NCI-H1105 treated with DMSO at 0.1 percent for 48 hours (cell line): ENCODE results near the gene PHACTR3.

Experiments used
- DNase-seq: peaks from one replicate; lab custom pipeline; 2025; lab: John Stamatoyannopoulos, UW

The PHACTR3 gene

GRCh38 chr20:59671661-59672471, 67.5 kb downstream of the PHACTR3 start:
- DNase-seq = no peak

- no peak for DNase-seq
Measured at GRCh38 chr20:59672576-59672975, 68.2 kb downstream of the PHACTR3 start.

- DNase-seq = no peak
Measured at GRCh38 chr20:59673288-59673997, 69.1 kb downstream of the PHACTR3 start.

GRCh38 chr20:59673998-59674445, 69.7 kb downstream of the PHACTR3 start:
- no peak for DNase-seq

- no peak for DNase-seq
Measured at GRCh38 chr20:59676126-59676850, 71.9 kb downstream of the PHACTR3 start.

- no peak for DNase-seq
Measured at GRCh38 chr20:59676851-59677182, 72.5 kb downstream of the PHACTR3 start.

GRCh38 chr20:59677586-59677985, 73.2 kb downstream of the PHACTR3 start:
- no peak for DNase-seq

GRCh38 chr20:59678288-59678687, 73.9 kb downstream of the PHACTR3 start:
- DNase-seq = no peak

- no peak for DNase-seq
Measured at GRCh38 chr20:59678951-59679350, 74.6 kb downstream of the PHACTR3 start.

GRCh38 chr20:59680148-59680650, 75.9 kb downstream of the PHACTR3 start:
- no peak for DNase-seq

GRCh38 chr20:59680852-59681251, 76.5 kb downstream of the PHACTR3 start:
- DNase-seq = no peak

- DNase-seq = no peak
Measured at GRCh38 chr20:59682603-59683002, 78.3 kb downstream of the PHACTR3 start.

GRCh38 chr20:59683181-59683580, 78.8 kb downstream of the PHACTR3 start:
- no peak for DNase-seq

GRCh38 chr20:59684685-59685242, 80.4 kb downstream of the PHACTR3 start:
- DNase-seq = no peak

- no peak for DNase-seq
Measured at GRCh38 chr20:59686404-59687346, 82.3 kb downstream of the PHACTR3 start.

- DNase-seq = no peak
Measured at GRCh38 chr20:59688356-59688755, 84.0 kb downstream of the PHACTR3 start.

- DNase-seq = no peak
Measured at GRCh38 chr20:59688999-59689398, 84.7 kb downstream of the PHACTR3 start.

GRCh38 chr20:59690101-59690500, 85.8 kb downstream of the PHACTR3 start:
- no peak for DNase-seq

- no peak for DNase-seq
Measured at GRCh38 chr20:59690976-59691375, 86.6 kb downstream of the PHACTR3 start.

- DNase-seq = no peak
Measured at GRCh38 chr20:59692139-59692538, 87.8 kb downstream of the PHACTR3 start.

- DNase-seq = no peak
Measured at GRCh38 chr20:59693587-59693986, 89.2 kb downstream of the PHACTR3 start.
